Tibial nerve (tissue), 4 donors: ENCODE data around the gene PRPH2.

Experiments used
- CTCF ChIP-seq, 5 experiments: fragments of 200-600 bp in 3 of 5; fragments of 450-650 bp in 2 of 5; sonication (generic) in 3 of 5; IDR thresholded peaks; one replicate each; pipeline ENCODE4 v1.5.1; 2016 to 2019; ENCODE audit warnings: antibody characterized with exemption in 5 of 5, mild to moderate bottlenecking in 3 of 5, moderate library complexity in 2 of 5
- EP300 ChIP-seq, 2 donors: sonication (generic); formaldehyde crosslinking; IDR thresholded peaks; one replicate each; pipeline ENCODE4 v1.6.1; 2017; ENCODE audit warnings: antibody characterized with exemption in 2 of 2, mild to moderate bottlenecking in 1 of 2
- POLR2A ChIP-seq, 2 donors: fragments of 450-650 bp; IDR thresholded peaks; one replicate each; pipeline ENCODE4 v1.6.1; 2017; ENCODE audit warnings: antibody characterized with exemption in 2 of 2, mild to moderate bottlenecking in 2 of 2, moderate library complexity in 2 of 2

- TF ChIP-seq POLR2A (IDR thresholded peaks at IDR 0.05) (no peak), CTCF (IDR thresholded peaks at IDR 0.05) (no peak), EP300 (IDR thresholded peaks at IDR 0.05) (no peak)
These were observed 28.6 kb downstream of the PRPH2 start for GRCh38 chr6:42693725-42694323.
